ENCODE results near the gene ZDHHC11B.
"Not testable (repeated sequence)": the region's sequence is repeated elsewhere in the genome, so short reads cannot be mapped to it uniquely, and the experiment has no call there.

- TF ChIP-seq CTCF, POLR2A (IDR thresholded peaks at IDR 0.05): not testable (repeated sequence)
These were observed 32.5 kb downstream of the ZDHHC11B start for GRCh38 chr5:751992-752391.

Measured in right lobe of liver (tissue), 4 donors.